RWPE2 (cell line): ENCODE measurements around the gene GPR61.

ENCODE experiments used
- ATAC-seq: fragments of 200-7000 bp; cut with Tn5 transposase; 3 replicates; pipeline ENCODE4 v1.9.1; 2021; ENCODE audit warnings: low read depth
- DNase-seq: peaks from one replicate; pipeline ENCODE4 v3.0.0-alpha.2; 2020; ENCODE audit warnings: low spot score
- H3K27ac ChIP-seq: fragments of 450-650 bp; 2 replicates; pipeline ENCODE4 v1.5.1; 2017; ENCODE audit warnings: mild to moderate bottlenecking; ENCODE audit not compliant: poor library complexity, severe bottlenecking
- H3K27me3 ChIP-seq: fragments of 250-450 bp; sonication (Bioruptor Pico); 2 replicates; pipeline ENCODE4 v1.5.1; 2021; ENCODE audit warnings: mild to moderate bottlenecking, moderate library complexity; ENCODE audit not compliant: insufficient read depth, poor library complexity, severe bottlenecking
- H3K36me3 ChIP-seq: fragments of 250-450 bp; sonication (Bioruptor Pico); 2 replicates; pipeline ENCODE4 v1.5.1; 2020; ENCODE audit warnings: low read depth, mild to moderate bottlenecking, moderate library complexity
- H3K4me1 ChIP-seq: fragments of 250-450 bp; sonication (Bioruptor Pico); 2 replicates; pipeline ENCODE4 v1.5.1; 2021; ENCODE audit warnings: mild to moderate bottlenecking, moderate library complexity; ENCODE audit not compliant: insufficient read depth, poor library complexity, severe bottlenecking
- H3K4me3 ChIP-seq: fragments of 250-450 bp; sonication (Bioruptor Pico); 2 replicates; pipeline ENCODE4 v1.5.1; 2021; ENCODE audit warnings: mild to moderate bottlenecking, moderate library complexity; ENCODE audit not compliant: severe bottlenecking
- H3K9me3 ChIP-seq: fragments of 250-450 bp; sonication (Bioruptor Pico); 2 replicates; pipeline ENCODE4 v1.5.1; 2021; ENCODE audit warnings: mild to moderate bottlenecking, moderate library complexity; ENCODE audit not compliant: severe bottlenecking
- CTCF ChIP-seq: fragments of 450-650 bp; IDR thresholded peaks from one replicate; pipeline ENCODE4 v1.5.1; 2017; ENCODE audit warnings: mild to moderate bottlenecking, moderate library complexity; ENCODE audit not compliant: poor library complexity, severe bottlenecking

Gene GPR61

GRCh38 chr1:109523706-109524105 lies 16.0 kb upstream of the GPR61 start:
- DNase-seq (no peak), ATAC-seq (no peak)
- no peaks in the 10 kb centered on the region for H3K4me1 ChIP-seq
- TF ChIP-seq CTCF = no peak
- no peaks in the 10 kb centered on the region for H3K9me3 ChIP-seq
- H3K4me3 ChIP-seq = no peak overlapping the region
- H3K36me3 ChIP-seq = no peaks in the 10 kb centered on the region
- H3K27ac ChIP-seq = no peak overlapping the region
- no peaks in the 10 kb centered on the region for H3K27me3 ChIP-seq

GRCh38 chr1:109527098-109527811 lies 12.4 kb upstream of the GPR61 start:
- H3K9me3 ChIP-seq = no peaks in the 10 kb centered on the region
- ATAC-seq (no peak), DNase-seq (no peak)
- H3K4me1 ChIP-seq = no peaks in the 10 kb centered on the region
- H3K27me3 ChIP-seq = no peaks in the 10 kb centered on the region
- no peak overlapping the region for H3K4me3 ChIP-seq
- H3K36me3 ChIP-seq = no peaks in the 10 kb centered on the region
- H3K27ac ChIP-seq = no peak overlapping the region
- no peak for TF ChIP-seq CTCF

GRCh38 chr1:109527846-109528695 lies 11.6 kb upstream of the GPR61 start:
- Histone ChIP-seq H3K4me1 (no peaks in the 10 kb centered on the region), H3K9me3 (no peaks in the 10 kb centered on the region), H3K27ac (no peak overlapping the region), H3K4me3 (no peak overlapping the region), H3K27me3 (no peaks in the 10 kb centered on the region), H3K36me3 (no peaks in the 10 kb centered on the region)
- no peak for TF ChIP-seq CTCF
- DNase-seq (no peak), ATAC-seq (no peak)

GRCh38 chr1:109528712-109529111 lies 11.0 kb upstream of the GPR61 start:
- Histone ChIP-seq H3K9me3 (no peaks in the 10 kb centered on the region), H3K36me3 (no peaks in the 10 kb centered on the region), H3K27ac (no peak overlapping the region), H3K4me1 (no peaks in the 10 kb centered on the region), H3K4me3 (no peak overlapping the region), H3K27me3 (no peaks in the 10 kb centered on the region)
- no peak for TF ChIP-seq CTCF
- ATAC-seq (no peak), DNase-seq (no peak)
